ENCODE data around the gene TMEM87B.
"Not testable (repeated sequence)": the region's sequence is repeated elsewhere in the genome, so short reads cannot be mapped to it uniquely, and the experiment has no call there.

The TMEM87B gene

DNA sequence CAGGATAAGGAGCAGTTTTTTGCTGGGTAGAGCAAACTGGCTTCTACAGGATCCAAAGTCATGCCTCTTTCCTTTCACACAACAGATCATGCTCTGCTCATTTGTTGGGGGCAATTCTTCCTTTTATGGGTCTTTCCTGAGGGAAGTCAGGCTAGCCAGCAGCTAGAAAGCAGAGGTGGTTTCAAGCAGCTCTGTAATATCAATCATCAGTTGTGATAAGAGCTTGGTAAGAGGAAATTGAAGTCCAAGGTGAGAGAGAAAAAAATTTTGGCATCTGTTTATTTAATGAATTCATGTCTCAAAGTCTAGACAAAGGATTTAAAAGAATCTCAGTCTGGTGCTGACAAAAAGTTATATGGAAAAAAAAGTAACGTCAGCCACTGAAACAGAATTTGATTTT lies 6.2 kb downstream of the TMEM87B start:
- no peak overlapping the region for H3K27ac ChIP-seq
- TF ChIP-seq, protein P1, sequence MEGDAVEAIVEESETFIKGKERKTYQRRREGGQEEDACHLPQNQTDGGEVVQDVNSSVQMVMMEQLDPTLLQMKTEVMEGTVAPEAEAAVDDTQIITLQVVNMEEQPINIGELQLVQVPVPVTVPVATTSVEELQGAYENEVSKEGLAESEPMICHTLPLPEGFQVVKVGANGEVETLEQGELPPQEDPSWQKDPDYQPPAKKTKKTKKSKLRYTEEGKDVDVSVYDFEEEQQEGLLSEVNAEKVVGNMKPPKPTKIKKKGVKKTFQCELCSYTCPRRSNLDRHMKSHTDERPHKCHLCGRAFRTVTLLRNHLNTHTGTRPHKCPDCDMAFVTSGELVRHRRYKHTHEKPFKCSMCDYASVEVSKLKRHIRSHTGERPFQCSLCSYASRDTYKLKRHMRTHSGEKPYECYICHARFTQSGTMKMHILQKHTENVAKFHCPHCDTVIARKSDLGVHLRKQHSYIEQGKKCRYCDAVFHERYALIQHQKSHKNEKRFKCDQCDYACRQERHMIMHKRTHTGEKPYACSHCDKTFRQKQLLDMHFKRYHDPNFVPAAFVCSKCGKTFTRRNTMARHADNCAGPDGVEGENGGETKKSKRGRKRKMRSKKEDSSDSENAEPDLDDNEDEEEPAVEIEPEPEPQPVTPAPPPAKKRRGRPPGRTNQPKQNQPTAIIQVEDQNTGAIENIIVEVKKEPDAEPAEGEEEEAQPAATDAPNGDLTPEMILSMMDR (conservative IDR thresholded peaks at IDR 0.05; ENCODE audit: low read depth), result no peak
- CTCF ChIA-PET, result interaction anchor here (0.6 to 0.7 kb wide), 2 partner anchors 14 to 32 kb away, joined by 3 read pairs; no protein-coding TSS in a partner anchor
- DNase-seq (ENCODE audit: low spot score), result no peak
- POLR2A ChIA-PET (ENCODE audit: low non-redundant PET), result no interaction called here

DNA sequence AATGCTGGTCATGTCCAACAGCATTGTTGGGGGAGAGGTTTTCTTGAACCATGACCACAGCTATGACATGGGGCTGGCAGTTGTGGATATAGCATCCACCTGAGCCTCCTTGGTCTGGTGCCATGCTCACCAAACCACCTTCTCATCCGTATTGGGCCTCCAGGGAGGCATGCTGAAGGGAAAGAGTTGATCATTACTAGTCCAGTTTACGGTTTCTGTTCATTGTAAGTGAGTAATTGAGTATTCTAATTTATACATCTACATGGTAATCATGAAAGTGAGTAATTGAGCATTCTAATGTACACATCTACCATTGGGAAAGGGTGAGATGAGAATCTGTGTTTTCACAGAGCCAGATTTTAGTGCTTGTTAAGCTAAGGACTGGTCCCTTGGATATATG lies 6.8 kb downstream of the TMEM87B start:
- H3K27ac ChIP-seq, result no peak overlapping the region
- no peak for DNase-seq (ENCODE audit: low spot score)
- TF ChIP-seq, protein P1 (conservative IDR thresholded peaks at IDR 0.05; ENCODE audit: low read depth), result no peak
- CTCF ChIA-PET, result interaction anchor here (0.6 to 0.7 kb wide), 2 partner anchors 14 to 31 kb away, joined by 3 read pairs; no protein-coding TSS in a partner anchor
- POLR2A ChIA-PET (ENCODE audit: low non-redundant PET), result no interaction called here

DNA sequence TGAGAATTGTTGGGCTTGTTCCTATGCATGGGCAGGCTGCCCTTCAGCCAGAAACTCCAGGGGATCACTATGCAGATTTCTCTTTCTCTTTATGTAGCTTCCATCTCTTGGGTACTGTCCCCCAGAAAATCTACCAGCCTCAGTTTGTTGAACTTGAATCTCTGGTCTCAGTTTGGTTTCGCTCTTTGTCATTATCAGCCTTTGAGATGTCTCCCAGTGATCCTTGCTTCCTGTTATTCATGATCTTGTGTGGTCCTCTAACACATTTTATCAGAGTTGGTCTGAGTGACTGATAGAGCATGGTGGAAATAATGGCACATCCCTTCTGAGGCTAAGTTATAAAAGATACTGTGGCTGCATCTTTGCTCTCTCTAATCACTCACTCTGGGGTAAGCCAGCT lies 7.8 kb downstream of the TMEM87B start:
- POLR2A ChIA-PET (ENCODE audit: low non-redundant PET), result interaction anchor here (0.7 kb wide), 1 partner anchor 14 kb away, joined by 3 read pairs; no protein-coding TSS in a partner anchor
- TF ChIP-seq, protein P1 (conservative IDR thresholded peaks at IDR 0.05; ENCODE audit: low read depth), result no peak
- H3K27ac ChIP-seq, result no peak overlapping the region
- CTCF ChIA-PET, result no interaction called here
- DNase-seq (ENCODE audit: low spot score), result no peak

DNA sequence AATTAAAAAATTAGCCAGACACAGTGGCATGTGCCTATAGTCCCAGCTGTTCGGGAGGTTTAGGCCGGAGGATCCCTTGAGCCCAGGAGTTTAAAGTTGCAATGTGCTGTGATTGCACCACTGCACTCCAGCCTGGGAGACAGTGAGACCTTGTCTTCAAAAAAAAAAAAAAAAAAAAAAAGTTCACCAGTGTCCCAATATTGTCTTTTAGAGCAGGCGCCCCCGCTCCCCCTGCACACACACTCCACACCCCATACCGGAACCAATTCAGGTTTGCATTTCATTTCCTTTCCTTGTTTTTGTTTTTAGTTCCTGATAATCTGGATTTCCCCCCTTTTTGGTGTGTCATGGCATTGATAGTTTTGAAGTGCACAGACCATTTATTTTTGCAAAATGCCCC lies 10.4 kb downstream of the TMEM87B start:
- POLR2A ChIA-PET (ENCODE audit: low non-redundant PET), result no interaction called here
- CTCF ChIA-PET, result no interaction called here
- TF ChIP-seq, protein P1 (conservative IDR thresholded peaks at IDR 0.05; ENCODE audit: low read depth), result no peak
- H3K27ac ChIP-seq, result no peak overlapping the region
- DNase-seq (ENCODE audit: low spot score), result no peak

DNA sequence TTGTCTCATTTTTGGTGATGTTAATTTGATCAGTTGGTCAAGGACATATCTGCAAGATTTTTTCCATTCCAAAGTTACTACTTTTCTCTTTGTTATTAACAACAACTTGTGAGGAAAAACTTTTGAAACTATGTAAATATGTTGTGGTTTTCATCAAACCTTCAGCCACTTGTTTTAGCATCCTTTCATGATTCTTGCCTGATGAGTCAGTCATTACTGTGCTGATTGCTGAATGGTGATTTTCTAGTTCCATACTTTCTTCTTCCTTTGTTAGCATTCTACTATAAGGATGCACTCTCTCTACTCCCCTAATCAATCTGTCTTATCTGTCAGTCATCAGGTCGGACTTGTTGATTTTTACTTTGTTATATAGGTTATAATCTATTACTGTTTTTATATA lies 10.9 kb downstream of the TMEM87B start:
- TF ChIP-seq, protein P1 (conservative IDR thresholded peaks at IDR 0.05; ENCODE audit: low read depth), result no peak
- ChIA-PET POLR2A (ENCODE audit: low non-redundant PET) (no interaction called here), CTCF (no interaction called here)
- no peak overlapping the region for H3K27ac ChIP-seq
- DNase-seq (ENCODE audit: low spot score), result peak; percentile 24

DNA sequence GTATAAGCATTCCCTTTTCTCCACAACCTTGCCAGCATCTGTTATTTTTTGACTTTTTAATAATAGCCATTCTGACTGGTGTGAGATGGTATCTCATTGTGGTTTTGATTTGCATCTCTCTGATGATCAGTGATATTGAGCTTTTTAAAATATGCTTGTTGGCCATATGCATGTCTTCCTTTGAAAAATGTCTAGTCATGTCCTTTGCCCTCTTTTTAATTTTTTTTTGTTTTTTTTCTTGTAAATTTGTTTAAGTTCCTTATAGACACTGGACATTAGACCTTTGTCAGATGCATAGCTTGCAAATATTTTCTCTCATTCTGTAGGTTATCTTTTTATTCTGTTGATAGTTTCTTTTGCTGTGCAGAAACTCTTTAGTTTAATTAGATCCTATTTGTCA lies 14.7 kb downstream of the TMEM87B start:
- H3K27ac ChIP-seq; DNase-seq (ENCODE audit: low spot score); POLR2A ChIA-PET (ENCODE audit: low non-redundant PET): not testable (repeated sequence)
- CTCF ChIA-PET, result interaction anchor here (0.6 kb wide), 2 partner anchors 22 to 183 kb away, joined by 3 read pairs; no protein-coding TSS in a partner anchor

DNA sequence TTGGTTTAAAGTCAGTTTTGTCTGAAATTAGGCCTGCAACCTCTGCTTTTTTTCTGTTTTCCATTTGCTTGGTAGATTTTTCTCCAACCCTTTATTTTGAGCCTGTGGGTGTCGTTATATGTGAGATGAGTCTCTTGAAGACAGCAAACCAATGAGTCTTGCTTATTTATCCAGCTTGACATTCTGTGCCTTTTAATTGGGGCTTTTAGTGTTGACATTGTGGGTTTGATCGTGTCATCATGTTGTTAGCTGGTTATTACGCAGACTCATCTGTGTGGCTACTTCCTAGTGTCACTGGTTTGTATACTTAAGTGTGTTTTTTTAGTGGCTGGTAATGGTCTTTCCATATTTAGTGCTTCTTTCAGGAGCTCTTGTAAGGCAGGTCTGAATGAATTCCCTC lies 18.8 kb downstream of the TMEM87B start:
- no peak for DNase-seq (ENCODE audit: low spot score)
- ChIA-PET CTCF (no interaction called here), POLR2A (ENCODE audit: low non-redundant PET) (no interaction called here)
- H3K27ac ChIP-seq, result no peak overlapping the region
- TF ChIP-seq, protein P1 (conservative IDR thresholded peaks at IDR 0.05; ENCODE audit: low read depth), result no peak
